Measurements from ENCODE around the gene HOXA7. TPM values are rescaled to one million over a fixed set of nuclear protein-coding genes. Genes with fewer than 3 reads are reported as not detected.
A peak's percentile ranks its signal among the peaks of the same experiment; 100 is the strongest.

Gene HOXA7
- total RNA-seq, 2 donors from 2014 or later = 21.9 to 24.4 TPM

GRCh38 chr7:27163288-27164044, 7.0 kb upstream of the HOXA7 start:
- no peak for DNase-seq
- TF ChIP-seq CTCF (IDR thresholded peaks at IDR 0.05) = no peak
- Histone ChIP-seq H3K27ac (peak overlapping the region; percentile 94), H3K4me1 (peaks cover 5% of the 10 kb centered on the region), H3K9me3 (no peaks in the 10 kb centered on the region), H3K4me3 (peak overlapping the region; percentile 64), H3K27me3 (peaks cover 8% of the 10 kb centered on the region), H3K36me3 (no peaks in the 10 kb centered on the region), H3K9ac (ENCODE audit: low read depth in 2 of 2, low read length in 2 of 2) (peak overlapping the region; percentile 80 to 98)
- intact Hi-C loops (cut with DNase I) = loop anchor here (5.0 kb wide), 1 partner anchor 791 kb away; no protein-coding TSS in a partner anchor

- Histone ChIP-seq H3K36me3 (no peaks in the 10 kb centered on the region), H3K9ac (ENCODE audit: low read depth in 2 of 2, low read length in 2 of 2) (peak overlapping the region in 1 of 2 donors; percentile 98), H3K9me3 (no peaks in the 10 kb centered on the region), H3K4me3 (peak overlapping the region; percentile 64), H3K4me1 (peaks cover 5% of the 10 kb centered on the region), H3K27ac (peak overlapping the region; percentile 94), H3K27me3 (peaks cover 11% of the 10 kb centered on the region)
- TF ChIP-seq CTCF (IDR thresholded peaks at IDR 0.05) = no peak
- no peak for DNase-seq
- intact Hi-C loops (cut with DNase I) = loop anchor here (5.0 kb wide), 1 partner anchor 790 kb away; no protein-coding TSS in a partner anchor
Measured at GRCh38 chr7:27162561-27163287, 6.2 kb upstream of the HOXA7 start.

GRCh38 chr7:27161721-27162560, 5.5 kb upstream of the HOXA7 start:
- no peaks in the 10 kb centered on the region for H3K36me3 ChIP-seq
- intact Hi-C loops (cut with DNase I) = loop anchor here (5.0 kb wide), 1 partner anchor 790 kb away; no protein-coding TSS in a partner anchor
- H3K9ac ChIP-seq (ENCODE audit: low read depth in 2 of 2, low read length in 2 of 2) = peak overlapping the region; percentile 52 to 98
- peaks cover 11% of the 10 kb centered on the region for H3K27me3 ChIP-seq
- H3K27ac ChIP-seq = peak overlapping the region; percentile 94
- peak overlapping the region; percentile 64 for H3K4me3 ChIP-seq
- H3K4me1 ChIP-seq = peaks cover 5% of the 10 kb centered on the region
- H3K9me3 ChIP-seq = no peaks in the 10 kb centered on the region
- TF ChIP-seq CTCF (IDR thresholded peaks at IDR 0.05) = no peak
- DNase-seq = no peak

- TF ChIP-seq CTCF (IDR thresholded peaks at IDR 0.05) = no peak
- Histone ChIP-seq H3K36me3 (no peaks in the 10 kb centered on the region), H3K4me3 (peak overlapping the region; percentile 64), H3K4me1 (peaks cover 5% of the 10 kb centered on the region), H3K27me3 (peaks cover 9% of the 10 kb centered on the region), H3K9me3 (no peaks in the 10 kb centered on the region), H3K27ac (peak overlapping the region; percentile 94), H3K9ac (ENCODE audit: low read depth in 2 of 2, low read length in 2 of 2) (peak overlapping the region in 1 of 2 donors; percentile 100)
- intact Hi-C loops (cut with DNase I) = loop anchor here (5.0 kb wide), 1 partner anchor 789 kb away; no protein-coding TSS in a partner anchor
- peak; percentile 76 for DNase-seq
Measured at GRCh38 chr7:27161214-27161720, 4.8 kb upstream of the HOXA7 start.

Data from colonic mucosa (tissue), 4 donors.